AG04449 (cell line): ENCODE measurements around the gene CEBPA.

Experiments used
- CTCF ChIA-PET: fragments of 350-600 bp; formaldehyde crosslinking; extraction: SDS; loops from one replicate; lab custom pipeline; 2021; ENCODE audit warnings: antibody characterized with exemption; lab: Yijun Ruan, JAX
- POLR2A ChIA-PET: fragments of 400-600, 350-600 bp; formaldehyde crosslinking; extraction: SDS; loops from one replicate; lab custom pipeline; 2020; ENCODE audit warnings: antibody characterized with exemption, inconsistent platforms; lab: Yijun Ruan, JAX
- DNase-seq: peaks from one replicate; pipeline ENCODE4 v3.0.0-alpha.2; 2010; ENCODE audit warnings: low read depth, low spot score
- H3K4me3 ChIP-seq: 2 replicates; pipeline ENCODE4 v1.5.1; 2011; ENCODE audit warnings: low read depth, mild to moderate bottlenecking, control low read depth, low read length
- CTCF ChIP-seq: IDR thresholded peaks from one replicate; pipeline ENCODE4 v1.5.1; 2011; ENCODE audit warnings: mild to moderate bottlenecking, moderate library complexity, low read length, control low read depth, inconsistent platforms; ENCODE audit not compliant: insufficient read depth; ENCODE audit errors: missing control alignments

Gene CEBPA

GRCh38 chr19:33256261-33256660 lies 46.1 kb downstream of the CEBPA start:
- ChIA-PET CTCF (interaction anchor here (1.2 to 1.5 kb wide), 2 partner anchors 11 to 522 kb away, joined by 3 read pairs; no protein-coding TSS in a partner anchor), POLR2A (no interaction called here)
- no peak for TF ChIP-seq CTCF
- DNase-seq: no peak
- H3K4me3 ChIP-seq: no peak overlapping the region

DNA sequence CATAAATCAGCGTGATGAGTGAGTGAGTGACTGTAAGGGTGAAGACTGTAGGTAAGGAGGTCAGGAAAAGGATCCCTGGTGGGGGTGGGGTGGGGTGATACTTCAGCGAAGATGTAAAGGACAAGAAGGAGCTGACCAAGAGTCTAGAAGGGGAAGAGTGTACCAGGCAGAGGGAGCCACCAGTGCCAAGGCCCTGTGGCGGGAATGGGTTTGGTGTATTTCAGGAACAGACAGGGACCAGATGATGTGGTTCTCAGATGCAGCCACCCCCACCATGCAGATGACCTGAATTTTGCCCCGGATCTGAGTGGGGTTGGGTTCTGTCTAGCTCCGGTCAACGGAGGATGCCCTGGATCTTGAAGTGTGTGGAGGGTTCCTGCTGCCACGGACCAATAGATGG lies 46.6 kb downstream of the CEBPA start:
- no peak overlapping the region for H3K4me3 ChIP-seq
- DNase-seq: no peak
- no peak for TF ChIP-seq CTCF
- POLR2A ChIA-PET: no interaction called here
- CTCF ChIA-PET: interaction anchor here (0.9 to 3.9 kb wide), 4 partner anchors 10 to 522 kb away, joined by 3 to 14 read pairs (median 3); partner anchors contain the start of gene CEBPA

GRCh38 chr19:33254245-33254824 lies 48.0 kb downstream of the CEBPA start:
- ChIA-PET CTCF (interaction anchor here (0.9 to 3.9 kb wide), 4 partner anchors 12 to 162 kb away, joined by 3 to 14 read pairs (median 4); no protein-coding TSS in a partner anchor), POLR2A (no interaction called here)
- no peak for DNase-seq
- TF ChIP-seq CTCF: no peak
- no peak overlapping the region for H3K4me3 ChIP-seq

- TF ChIP-seq CTCF: no peak
- no peak overlapping the region for H3K4me3 ChIP-seq
- DNase-seq: no peak
- ChIA-PET POLR2A (no interaction called here), CTCF (interaction anchor here (2.0 to 3.9 kb wide), 2 partner anchors 11 to 17 kb away, joined by 5 to 14 read pairs; no protein-coding TSS in a partner anchor)
Observed at GRCh38 chr19:33252971-33253370, 49.4 kb downstream of the CEBPA start.

DNA sequence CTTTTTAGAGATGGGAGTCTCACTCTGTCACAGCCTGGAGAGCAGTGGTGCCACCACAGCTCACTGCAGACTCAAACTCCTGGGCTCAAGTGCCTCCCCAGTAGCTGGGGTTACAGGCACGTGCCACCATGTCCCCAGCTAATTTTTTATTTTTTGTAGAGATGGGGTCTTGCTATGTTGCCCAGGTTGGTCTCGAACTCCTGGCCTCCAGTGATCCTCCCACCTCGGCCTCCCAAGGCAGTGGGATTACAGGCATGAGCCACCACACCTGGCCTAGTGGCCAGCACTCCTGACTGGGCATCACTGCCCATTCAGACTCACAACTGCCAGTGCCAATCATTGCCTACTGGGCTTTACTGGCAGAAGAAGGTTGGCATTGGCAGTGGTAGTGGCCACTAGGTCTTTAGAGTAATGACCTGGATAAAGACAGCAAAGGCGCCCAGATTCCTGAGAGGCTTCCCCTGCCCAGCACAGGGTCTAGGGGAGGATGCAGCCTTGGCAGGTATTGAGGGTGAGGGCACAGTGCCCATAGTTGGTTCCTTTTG lies 49.8 kb downstream of the CEBPA start:
- TF ChIP-seq CTCF: no peak
- ChIA-PET CTCF (interaction anchor here (2.0 to 3.9 kb wide), 2 partner anchors 11 to 17 kb away, joined by 5 to 14 read pairs; no protein-coding TSS in a partner anchor), POLR2A (no interaction called here)
- no peak overlapping the region for H3K4me3 ChIP-seq
- no peak for DNase-seq

GRCh38 chr19:33251526-33252090 lies 50.7 kb downstream of the CEBPA start:
- ChIA-PET POLR2A (no interaction called here), CTCF (interaction anchor here (3.9 kb wide), 1 partner anchor 16 kb away, joined by 14 read pairs; no protein-coding TSS in a partner anchor)
- no peak for TF ChIP-seq CTCF

More at GRCh38 chr19:33251526-33252090, 50.7 kb downstream of the CEBPA start:
- H3K4me3 ChIP-seq: no peak overlapping the region
- DNase-seq: no peak
